GM18867 (cell line): ENCODE measurements around the gene FGF13.

Source experiments
- ATAC-seq: cut with Tn5 transposase; IDR thresholded peaks from one replicate; pipeline ENCODE4 v1.9.1; 2021; ENCODE audit warnings: mild to moderate bottlenecking, moderate library complexity; ENCODE audit not compliant: unreplicated experiment

Gene FGF13

GRCh38 chrX:138664466-138664865 lies 47.1 kb downstream of the FGF13 start:
- ATAC-seq = no peak

DNA sequence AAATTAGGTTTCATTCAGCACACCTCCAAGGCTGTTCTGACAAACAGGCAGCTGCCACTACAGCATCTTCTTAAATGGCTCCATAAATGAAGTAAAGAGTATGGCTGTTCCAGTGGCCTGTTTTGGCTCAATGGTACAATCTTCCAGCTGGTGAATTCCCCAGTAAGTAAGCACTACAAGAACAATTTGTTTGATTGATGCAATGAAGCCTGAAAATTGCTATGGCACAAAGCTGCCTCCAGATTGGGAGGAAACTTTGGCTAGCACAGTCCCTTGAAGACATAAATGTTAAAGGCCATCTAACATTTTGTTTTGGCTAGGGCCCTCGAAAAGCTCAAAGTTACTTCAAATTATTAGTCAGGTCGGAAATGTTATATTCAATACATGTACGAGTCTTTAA lies 47.5 kb downstream of the FGF13 start:
- no peak for ATAC-seq

DNA sequence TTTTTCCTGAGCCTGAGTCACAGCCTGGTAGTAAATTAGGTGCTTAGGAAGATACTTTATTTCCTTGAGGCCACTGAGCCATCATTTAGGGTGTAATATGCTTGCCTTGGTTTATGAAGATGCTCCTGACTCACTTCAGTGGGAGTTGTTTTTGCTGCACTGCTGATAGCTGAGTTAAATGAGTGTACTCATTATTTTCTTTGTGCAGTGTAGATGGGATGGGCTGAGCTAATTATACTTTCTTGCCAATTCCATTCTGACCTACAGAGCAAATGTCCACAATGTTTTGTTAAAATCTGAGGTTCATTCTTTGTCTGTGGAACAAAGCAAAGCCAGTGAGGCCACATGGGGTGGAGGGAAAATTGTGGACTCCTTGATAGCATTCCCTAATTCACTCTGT lies 60.0 kb downstream of the FGF13 start:
- ATAC-seq = no peak

- ATAC-seq = no peak
Measured at GRCh38 chrX:138648568-138648967, 62.9 kb downstream of the FGF13 start.

GRCh38 chrX:138638996-138639395 lies 72.5 kb downstream of the FGF13 start:
- no peak for ATAC-seq
